CD14-positive monocyte (primary cell): ENCODE measurements around the gene DMGDH. TPM values are rescaled to one million over a fixed set of nuclear protein-coding genes. Genes with fewer than 3 reads are reported as not detected.

Experiments used
- DNase-seq, 3 donors: peaks; one replicate each; pipeline ENCODE4 v3.0.0-alpha.2; 2011 to 2022
- H2AFZ ChIP-seq: 2 replicates; pipeline ENCODE4 v1.6.0; 2012; ENCODE audit warnings: mild to moderate bottlenecking, low read depth, low read length, inconsistent platforms; ENCODE audit not compliant: insufficient read depth, poor library complexity, severe bottlenecking
- H3K27ac ChIP-seq, 2 donors: 1 replicate in 1 of 2; 2 replicates in 1 of 2; pipeline ENCODE4 v1.5.1; 2012 to 2013; ENCODE audit warnings: low read length in 2 of 2, control low read depth in 1 of 2, inconsistent platforms in 1 of 2, low read depth in 1 of 2, mild to moderate bottlenecking in 1 of 2
- H3K27me3 ChIP-seq, 2 donors: one replicate each; pipeline versions ENCODE4 v1.6.0 to v1.6.1; 2011 to 2013; ENCODE audit warnings: low read length in 2 of 2; ENCODE audit not compliant: control insufficient read depth in 2 of 2, insufficient read depth in 2 of 2
- H3K36me3 ChIP-seq, 2 donors: replicated peaks in 1 of 2; 1 replicate in 1 of 2; 2 replicates in 1 of 2; pipeline versions ENCODE4 v1.5.1 to v1.6.1; 2012 to 2013; ENCODE audit warnings: low read length in 2 of 2, control low read depth in 1 of 2, inconsistent platforms in 1 of 2, mild to moderate bottlenecking in 1 of 2; ENCODE audit not compliant: insufficient read depth in 2 of 2, control insufficient read depth in 1 of 2
- H3K4me1 ChIP-seq, 2 donors: 1 replicate in 1 of 2; 2 replicates in 1 of 2; pipeline versions ENCODE4 v1.5.1 to v1.6.1; 2012 to 2013; ENCODE audit warnings: low read length in 2 of 2, control low read depth in 1 of 2, inconsistent platforms in 1 of 2, mild to moderate bottlenecking in 1 of 2, moderate library complexity in 1 of 2; ENCODE audit not compliant: insufficient read depth in 2 of 2, control insufficient read depth in 1 of 2
- H3K4me2 ChIP-seq: replicated peaks from 2 replicates; pipeline ENCODE3; 2012; ENCODE audit warnings: low read length, moderate library complexity, mild to moderate bottlenecking; ENCODE audit not compliant: poor library complexity, severe bottlenecking; ENCODE audit errors: extremely low read depth
- H3K4me3 ChIP-seq, 3 experiments: fragments of 200-600 bp in 1 of 3; sonication (generic) in 1 of 3; replicated peaks in 1 of 3; 1 replicate in 2 of 3; 2 replicates in 1 of 3; pipeline ENCODE4 v1.5.1; 2011 to 2013; ENCODE audit warnings: low read length in 3 of 3, mild to moderate bottlenecking in 3 of 3, control low read depth in 2 of 3, low read depth in 2 of 3, inconsistent platforms in 1 of 3, moderate library complexity in 1 of 3
- H3K79me2 ChIP-seq: 2 replicates; pipeline ENCODE4 v1.6.0; 2012; ENCODE audit warnings: mild to moderate bottlenecking, control low read depth, inconsistent platforms, low read length, moderate library complexity; ENCODE audit not compliant: insufficient read depth
- H3K9ac ChIP-seq: 2 replicates; pipeline ENCODE4 v1.6.0; 2017; ENCODE audit warnings: low read length, mild to moderate bottlenecking; ENCODE audit not compliant: insufficient read depth, poor library complexity, severe bottlenecking
- H3K9me3 ChIP-seq, 2 donors: replicated peaks in 1 of 2; 1 replicate in 1 of 2; 2 replicates in 1 of 2; pipeline versions ENCODE4 v1.5.1 to v1.6.1; 2012 to 2013; ENCODE audit warnings: low read length in 2 of 2, control low read depth in 1 of 2; ENCODE audit not compliant: control insufficient read depth in 1 of 2, insufficient read depth in 1 of 2
- H4K20me1 ChIP-seq: 2 replicates; pipeline ENCODE4 v1.6.0; 2012; ENCODE audit warnings: mild to moderate bottlenecking, low read length, control low read depth, moderate library complexity; ENCODE audit not compliant: insufficient read depth
- H3K27ac Mint-ChIP-seq, 7 donors: one replicate each; pipeline ENCODE4 v1.8.0; 2020; ENCODE audit warnings: mild to moderate bottlenecking in 7 of 7, mixed read lengths in 7 of 7, moderate library complexity in 6 of 7, inconsistent platforms in 2 of 7
- H3K27me3 Mint-ChIP-seq, 3 donors: one replicate each; pipeline ENCODE4 v1.8.0; 2021 to 2022; ENCODE audit warnings: low read depth in 3 of 3, mild to moderate bottlenecking in 3 of 3, mixed read lengths in 3 of 3, moderate library complexity in 3 of 3, inconsistent platforms in 1 of 3
- H3K36me3 Mint-ChIP-seq, 2 donors: one replicate each; pipeline ENCODE4 v1.8.0; 2020; ENCODE audit warnings: mixed read lengths in 2 of 2, inconsistent platforms in 1 of 2, mild to moderate bottlenecking in 1 of 2
- H3K4me1 Mint-ChIP-seq: one replicate; pipeline ENCODE4 v1.8.0; 2020; ENCODE audit warnings: mild to moderate bottlenecking, mixed read lengths
- H3K4me3 Mint-ChIP-seq, 2 donors: one replicate each; pipeline ENCODE4 v1.8.0; 2020; ENCODE audit warnings: mild to moderate bottlenecking in 2 of 2, mixed read lengths in 2 of 2, moderate library complexity in 1 of 2
- H3K9me3 Mint-ChIP-seq, 7 donors: one replicate each; pipeline ENCODE4 v1.8.0; 2020 to 2022; ENCODE audit warnings: mixed read lengths in 7 of 7, mild to moderate bottlenecking in 6 of 7, moderate library complexity in 6 of 7, inconsistent platforms in 2 of 7
- WGBS: methylation state at CpG from one replicate; pipeline ENCODE4 v1.1.5; 2013; ENCODE audit warnings: missing lambda C conversion rate; ENCODE audit not compliant: insufficient coverage; 5-methylcytosine and 5-hydroxymethylcytosine counted together
- intact Hi-C, 2 donors: fragments of 100-400 bp; cut with micrococcal nuclease; formaldehyde crosslinking; loops; one replicate each; pipeline versions ENCODE4 v1.15.0 to v1.15.1; 2023
- polyA plus RNA-seq, 3 donors: library from polyadenylated mRNA; depleted of rRNA in 1 of 3; unstranded in 2 of 3; stranded (reverse) in 1 of 3; fragments of 300-500 nt in 2 of 3; fragments of >200 nt in 1 of 3; fragmentation: Illumina TruSeq in 2 of 3; gene quantifications; 1 replicate in 2 of 3; 2 replicates in 1 of 3; pipeline ENCODE4 v1.2.3, GENCODE V29; 2012 to 2021
- TF ChIP-seq, protein P1 (sequence below): fragments of 200-600 bp; IDR thresholded peaks from one replicate; pipeline ENCODE4 v1.8.0; 2022; ENCODE audit warnings: antibody characterized with exemption, mild to moderate bottlenecking

Gene DMGDH
- polyA plus RNA-seq, 3 donors: not detected

GRCh38 chr5:79008362-79008761, 61.1 kb downstream of the DMGDH start:
- intact Hi-C loops: no loop called here
- WGBS: no CpG with 5 or more reads among the region's 3 CpGs
- no peaks in the 10 kb centered on the region for H3K4me1 Mint-ChIP-seq
- H3K9me3 Mint-ChIP-seq: peaks cover 0 to 6% (median 2%) of the 10 kb centered on the region in 7 donors
- Histone ChIP-seq H3K27ac (no peak overlapping the region), H3K4me1 (no peaks in the 10 kb centered on the region), H3K79me2 (no peaks in the 10 kb centered on the region), H2AFZ (no peak overlapping the region), H4K20me1 (no peaks in the 10 kb centered on the region), H3K36me3 (no peaks in the 10 kb centered on the region), H3K27me3 (no peaks in the 10 kb centered on the region), H3K4me2 (no peak overlapping the region), H3K9ac (no peak overlapping the region), H3K9me3 (peaks cover 0 to 3% of the 10 kb centered on the region in 2 donors), H3K4me3 (no peak overlapping the region)
- DNase-seq: no peak
- H3K27me3 Mint-ChIP-seq: peaks cover 2 to 4% (median 3%) of the 10 kb centered on the region in 3 donors
- H3K4me3 Mint-ChIP-seq: no peak overlapping the region
- no peak overlapping the region for H3K27ac Mint-ChIP-seq
- TF ChIP-seq, protein P1, sequence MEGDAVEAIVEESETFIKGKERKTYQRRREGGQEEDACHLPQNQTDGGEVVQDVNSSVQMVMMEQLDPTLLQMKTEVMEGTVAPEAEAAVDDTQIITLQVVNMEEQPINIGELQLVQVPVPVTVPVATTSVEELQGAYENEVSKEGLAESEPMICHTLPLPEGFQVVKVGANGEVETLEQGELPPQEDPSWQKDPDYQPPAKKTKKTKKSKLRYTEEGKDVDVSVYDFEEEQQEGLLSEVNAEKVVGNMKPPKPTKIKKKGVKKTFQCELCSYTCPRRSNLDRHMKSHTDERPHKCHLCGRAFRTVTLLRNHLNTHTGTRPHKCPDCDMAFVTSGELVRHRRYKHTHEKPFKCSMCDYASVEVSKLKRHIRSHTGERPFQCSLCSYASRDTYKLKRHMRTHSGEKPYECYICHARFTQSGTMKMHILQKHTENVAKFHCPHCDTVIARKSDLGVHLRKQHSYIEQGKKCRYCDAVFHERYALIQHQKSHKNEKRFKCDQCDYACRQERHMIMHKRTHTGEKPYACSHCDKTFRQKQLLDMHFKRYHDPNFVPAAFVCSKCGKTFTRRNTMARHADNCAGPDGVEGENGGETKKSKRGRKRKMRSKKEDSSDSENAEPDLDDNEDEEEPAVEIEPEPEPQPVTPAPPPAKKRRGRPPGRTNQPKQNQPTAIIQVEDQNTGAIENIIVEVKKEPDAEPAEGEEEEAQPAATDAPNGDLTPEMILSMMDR: no peak
- H3K36me3 Mint-ChIP-seq: no peaks in the 10 kb centered on the region

- Histone ChIP-seq H3K9me3 (peaks cover 0 to 3% of the 10 kb centered on the region in 2 donors), H3K4me1 (no peaks in the 10 kb centered on the region), H3K4me3 (no peak overlapping the region), H4K20me1 (no peaks in the 10 kb centered on the region), H3K4me2 (no peak overlapping the region), H2AFZ (no peak overlapping the region), H3K27me3 (no peaks in the 10 kb centered on the region), H3K27ac (no peak overlapping the region), H3K79me2 (no peaks in the 10 kb centered on the region), H3K36me3 (no peaks in the 10 kb centered on the region), H3K9ac (no peak overlapping the region)
- H3K4me1 Mint-ChIP-seq: no peaks in the 10 kb centered on the region
- H3K36me3 Mint-ChIP-seq: no peaks in the 10 kb centered on the region
- TF ChIP-seq, protein P1: no peak
- WGBS: no CpG with 5 or more reads among the region's 3 CpGs
- peaks cover 0 to 3% (median 0%) of the 10 kb centered on the region in 7 donors for H3K9me3 Mint-ChIP-seq
- H3K27me3 Mint-ChIP-seq: peaks cover 2 to 4% (median 3%) of the 10 kb centered on the region in 3 donors
- intact Hi-C loops: no loop called here
- H3K27ac Mint-ChIP-seq: no peak overlapping the region
- DNase-seq: no peak
- H3K4me3 Mint-ChIP-seq: no peak overlapping the region
Observed at GRCh38 chr5:79007872-79008271, 61.6 kb downstream of the DMGDH start.
